Measurements from ENCODE around the gene FGD2.

Gene FGD2

DNA sequence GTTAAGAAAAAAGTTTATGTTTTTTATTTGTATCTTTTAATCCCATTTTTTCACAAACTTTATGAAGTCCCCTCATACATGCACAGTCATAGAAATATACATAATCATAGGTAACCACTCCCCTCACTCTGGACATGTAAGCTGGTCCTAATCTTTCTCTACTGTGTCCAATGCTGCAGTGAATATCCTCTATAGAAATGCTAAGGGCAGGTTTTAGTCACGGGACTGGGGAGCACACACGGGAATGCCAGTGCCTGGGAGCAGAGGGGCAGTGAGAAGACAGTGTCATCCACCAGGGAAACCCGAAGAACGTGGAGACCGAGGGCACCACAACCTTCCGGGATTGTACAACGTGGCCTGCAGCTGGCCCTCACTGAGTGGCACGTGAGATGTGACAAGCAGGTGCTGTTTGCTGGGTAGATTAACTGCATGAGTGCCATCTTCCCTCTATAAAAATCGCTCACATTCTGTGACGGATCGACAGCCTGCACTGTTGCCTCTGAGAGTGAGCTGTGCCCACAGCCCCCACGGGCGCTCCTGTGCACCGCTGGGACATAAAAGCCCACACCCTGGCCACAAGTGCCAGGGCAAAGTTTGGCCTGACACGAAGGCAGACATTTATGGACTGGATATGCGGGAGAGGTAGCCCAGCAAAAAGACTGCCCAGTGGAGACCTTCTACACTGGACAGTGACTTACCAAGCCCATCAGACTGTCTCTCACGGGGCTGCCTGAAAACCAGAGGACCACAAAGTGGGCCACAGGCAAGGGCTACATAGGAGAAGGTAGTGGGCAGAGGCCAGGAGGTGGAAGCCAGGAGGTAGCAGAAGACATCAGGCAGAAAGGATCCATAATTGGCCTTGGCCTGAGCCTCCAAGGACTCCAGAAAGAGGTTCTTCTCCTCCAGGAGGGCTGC, 63.2 kb downstream of the FGD2 start:
- no peak for TF ChIP-seq POLR2AphosphoS5 (IDR thresholded peaks at IDR 0.05; ENCODE audit: low read depth)
- no peak for TF ChIP-seq SPI1 (IDR thresholded peaks at IDR 0.05; ENCODE audit: borderline replicate concordance, low read depth)
- TF ChIP-seq GABPA (IDR thresholded peaks at IDR 0.05; ENCODE audit: low read depth), result no peak
- TF ChIP-seq, protein P1, sequence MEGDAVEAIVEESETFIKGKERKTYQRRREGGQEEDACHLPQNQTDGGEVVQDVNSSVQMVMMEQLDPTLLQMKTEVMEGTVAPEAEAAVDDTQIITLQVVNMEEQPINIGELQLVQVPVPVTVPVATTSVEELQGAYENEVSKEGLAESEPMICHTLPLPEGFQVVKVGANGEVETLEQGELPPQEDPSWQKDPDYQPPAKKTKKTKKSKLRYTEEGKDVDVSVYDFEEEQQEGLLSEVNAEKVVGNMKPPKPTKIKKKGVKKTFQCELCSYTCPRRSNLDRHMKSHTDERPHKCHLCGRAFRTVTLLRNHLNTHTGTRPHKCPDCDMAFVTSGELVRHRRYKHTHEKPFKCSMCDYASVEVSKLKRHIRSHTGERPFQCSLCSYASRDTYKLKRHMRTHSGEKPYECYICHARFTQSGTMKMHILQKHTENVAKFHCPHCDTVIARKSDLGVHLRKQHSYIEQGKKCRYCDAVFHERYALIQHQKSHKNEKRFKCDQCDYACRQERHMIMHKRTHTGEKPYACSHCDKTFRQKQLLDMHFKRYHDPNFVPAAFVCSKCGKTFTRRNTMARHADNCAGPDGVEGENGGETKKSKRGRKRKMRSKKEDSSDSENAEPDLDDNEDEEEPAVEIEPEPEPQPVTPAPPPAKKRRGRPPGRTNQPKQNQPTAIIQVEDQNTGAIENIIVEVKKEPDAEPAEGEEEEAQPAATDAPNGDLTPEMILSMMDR (IDR thresholded peaks at IDR 0.05; ENCODE audit: insufficient read depth, low read length), result no peak
- TF ChIP-seq, protein P2, sequence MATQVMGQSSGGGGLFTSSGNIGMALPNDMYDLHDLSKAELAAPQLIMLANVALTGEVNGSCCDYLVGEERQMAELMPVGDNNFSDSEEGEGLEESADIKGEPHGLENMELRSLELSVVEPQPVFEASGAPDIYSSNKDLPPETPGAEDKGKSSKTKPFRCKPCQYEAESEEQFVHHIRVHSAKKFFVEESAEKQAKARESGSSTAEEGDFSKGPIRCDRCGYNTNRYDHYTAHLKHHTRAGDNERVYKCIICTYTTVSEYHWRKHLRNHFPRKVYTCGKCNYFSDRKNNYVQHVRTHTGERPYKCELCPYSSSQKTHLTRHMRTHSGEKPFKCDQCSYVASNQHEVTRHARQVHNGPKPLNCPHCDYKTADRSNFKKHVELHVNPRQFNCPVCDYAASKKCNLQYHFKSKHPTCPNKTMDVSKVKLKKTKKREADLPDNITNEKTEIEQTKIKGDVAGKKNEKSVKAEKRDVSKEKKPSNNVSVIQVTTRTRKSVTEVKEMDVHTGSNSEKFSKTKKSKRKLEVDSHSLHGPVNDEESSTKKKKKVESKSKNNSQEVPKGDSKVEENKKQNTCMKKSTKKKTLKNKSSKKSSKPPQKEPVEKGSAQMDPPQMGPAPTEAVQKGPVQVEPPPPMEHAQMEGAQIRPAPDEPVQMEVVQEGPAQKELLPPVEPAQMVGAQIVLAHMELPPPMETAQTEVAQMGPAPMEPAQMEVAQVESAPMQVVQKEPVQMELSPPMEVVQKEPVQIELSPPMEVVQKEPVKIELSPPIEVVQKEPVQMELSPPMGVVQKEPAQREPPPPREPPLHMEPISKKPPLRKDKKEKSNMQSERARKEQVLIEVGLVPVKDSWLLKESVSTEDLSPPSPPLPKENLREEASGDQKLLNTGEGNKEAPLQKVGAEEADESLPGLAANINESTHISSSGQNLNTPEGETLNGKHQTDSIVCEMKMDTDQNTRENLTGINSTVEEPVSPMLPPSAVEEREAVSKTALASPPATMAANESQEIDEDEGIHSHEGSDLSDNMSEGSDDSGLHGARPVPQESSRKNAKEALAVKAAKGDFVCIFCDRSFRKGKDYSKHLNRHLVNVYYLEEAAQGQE (IDR thresholded peaks at IDR 0.05; ENCODE audit: insufficient replicate concordance, low read depth), result no peak
- Histone ChIP-seq H3K27ac (replicated peaks) (no peak overlapping the region), H3K27me3 (ENCODE audit: insufficient read depth, poor library complexity, severe bottlenecking) (no peaks in the 10 kb centered on the region), H3K4me3 (replicated peaks; ENCODE audit: insufficient read depth, low read length) (no peak overlapping the region)
- no peak for DNase-seq (ENCODE audit: low read depth in 1 of 2, low spot score in 1 of 2)

DNA sequence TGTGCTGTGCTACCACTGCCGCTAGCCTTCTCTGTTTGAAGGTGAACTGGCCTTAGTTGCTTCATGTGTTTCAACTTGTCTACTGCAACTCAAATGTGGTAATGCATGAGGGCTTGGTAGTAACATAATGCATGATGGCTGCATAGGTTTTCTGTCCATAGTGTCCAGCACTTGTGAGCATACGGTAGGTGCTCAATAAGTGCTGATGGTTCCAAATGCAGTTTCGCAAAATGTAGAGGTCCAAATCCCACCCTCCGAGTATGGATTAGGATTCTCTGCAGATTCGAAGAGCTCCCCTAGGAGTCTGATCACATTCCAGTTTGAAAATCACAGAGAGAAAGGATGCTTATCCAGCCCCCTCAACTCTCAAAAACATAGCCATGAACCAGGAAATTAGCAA, 64.2 kb downstream of the FGD2 start:
- no peak for DNase-seq (ENCODE audit: low read depth in 1 of 2, low spot score in 1 of 2)
- H3K27me3 ChIP-seq (ENCODE audit: insufficient read depth, poor library complexity, severe bottlenecking), result no peaks in the 10 kb centered on the region

DNA sequence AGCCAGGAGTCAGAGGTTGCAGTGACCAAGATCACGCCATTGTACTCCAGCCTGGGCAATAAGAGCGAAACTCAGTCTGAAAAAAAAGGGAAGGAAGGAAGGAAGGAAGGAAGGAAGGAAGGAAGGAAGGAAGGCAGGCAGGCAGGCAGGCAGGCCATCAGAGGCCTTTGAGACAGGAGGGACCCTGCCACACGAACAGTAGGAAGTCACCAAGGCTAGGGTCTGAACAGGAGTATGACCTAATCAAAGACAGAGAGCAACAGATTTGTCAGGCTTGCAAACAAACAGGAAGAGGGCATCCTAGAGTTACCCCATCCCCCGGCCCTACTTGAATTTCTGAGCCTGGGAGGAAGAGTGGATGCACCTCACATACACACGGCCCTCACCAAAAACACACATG, 67.1 kb downstream of the FGD2 start:
- no peak overlapping the region for H3K4me3 ChIP-seq (replicated peaks; ENCODE audit: insufficient read depth, low read length)
- no peak overlapping the region for H3K27ac ChIP-seq (replicated peaks)
- peak in 1 of 2 experiments; percentile 16 for DNase-seq (ENCODE audit: low read depth in 1 of 2, low spot score in 1 of 2)
- H3K27me3 ChIP-seq (ENCODE audit: insufficient read depth, poor library complexity, severe bottlenecking), result no peaks in the 10 kb centered on the region
- no peak for TF ChIP-seq POLR2AphosphoS5 (IDR thresholded peaks at IDR 0.05; ENCODE audit: low read depth)
- no peak for TF ChIP-seq SPI1 (IDR thresholded peaks at IDR 0.05; ENCODE audit: borderline replicate concordance, low read depth)
- TF ChIP-seq, protein P1 (IDR thresholded peaks at IDR 0.05; ENCODE audit: insufficient read depth, low read length), result no peak
- TF ChIP-seq GABPA (IDR thresholded peaks at IDR 0.05; ENCODE audit: low read depth), result no peak

More for the DNA sequence above, 64.2 kb downstream of the FGD2 start:
- Histone ChIP-seq H3K27ac (replicated peaks) (no peak overlapping the region), H3K4me3 (replicated peaks; ENCODE audit: insufficient read depth, low read length) (no peak overlapping the region)
- TF ChIP-seq SPI1 (IDR thresholded peaks at IDR 0.05; ENCODE audit: borderline replicate concordance, low read depth) (no peak), POLR2AphosphoS5 (IDR thresholded peaks at IDR 0.05; ENCODE audit: low read depth) (no peak), GABPA (IDR thresholded peaks at IDR 0.05; ENCODE audit: low read depth) (no peak)
- TF ChIP-seq, protein P1 (IDR thresholded peaks at IDR 0.05; ENCODE audit: insufficient read depth, low read length), result no peak
- TF ChIP-seq, protein P2 (IDR thresholded peaks at IDR 0.05; ENCODE audit: insufficient replicate concordance, low read depth), result no peak
